ENCODE results near the gene DACT3.
"Not testable (repeated sequence)": the region's sequence is repeated elsewhere in the genome, so short reads cannot be mapped to it uniquely, and the experiment has no call there.

DACT3 gene

DNA sequence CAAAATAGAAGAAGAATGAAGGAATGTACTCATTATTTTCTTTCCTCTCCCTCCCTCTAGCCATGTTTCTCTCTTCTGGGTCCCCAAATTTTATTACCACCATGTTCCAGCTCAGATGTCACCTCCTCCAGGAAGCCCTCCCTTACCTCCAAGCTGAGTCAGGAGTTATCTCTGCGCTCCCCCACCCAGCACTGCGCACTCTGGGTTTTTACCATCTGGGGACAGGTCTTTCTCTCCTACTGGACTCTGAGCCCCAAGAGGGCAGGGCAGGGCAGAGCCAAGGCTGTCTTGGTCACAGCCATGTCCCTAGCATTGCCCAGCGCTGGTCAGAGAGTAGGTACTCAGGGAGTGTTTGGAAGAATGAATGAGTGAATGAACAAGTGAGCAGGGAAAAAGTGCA is 27.9 kb downstream of the DACT3 start:
- DNase-seq: no peak

- DNase-seq: no peak
Measured at GRCh38 chr19:46631481-46631880, 29.5 kb downstream of the DACT3 start.

- DNase-seq: no peak
Measured at GRCh38 chr19:46630586-46631205, 30.3 kb downstream of the DACT3 start.

GRCh38 chr19:46629546-46630025 is 31.4 kb downstream of the DACT3 start:
- DNase-seq: no peak

GRCh38 chr19:46628970-46629369 is 32.0 kb downstream of the DACT3 start:
- DNase-seq: not testable (repeated sequence)

DNA sequence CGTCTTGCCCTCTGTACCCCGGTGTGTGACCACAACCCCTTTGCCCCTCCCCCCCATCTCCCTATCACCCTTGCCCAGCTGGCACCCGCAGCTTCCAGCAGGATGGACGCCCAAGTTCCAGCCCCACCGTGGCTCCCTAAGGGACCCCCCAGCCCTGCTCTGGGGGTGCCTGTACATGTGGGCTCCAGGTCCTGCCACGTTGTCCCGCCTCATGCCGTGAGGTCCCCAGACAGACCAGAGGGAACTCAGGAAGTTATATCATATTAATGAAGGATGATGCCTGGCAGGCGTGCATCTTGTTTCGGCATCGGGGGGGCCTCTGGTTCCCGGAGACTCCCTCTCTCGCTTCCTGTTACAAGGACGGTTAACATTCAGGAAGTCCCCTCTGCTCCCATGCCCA is 34.5 kb downstream of the DACT3 start:
- DNase-seq: no peak

DNA sequence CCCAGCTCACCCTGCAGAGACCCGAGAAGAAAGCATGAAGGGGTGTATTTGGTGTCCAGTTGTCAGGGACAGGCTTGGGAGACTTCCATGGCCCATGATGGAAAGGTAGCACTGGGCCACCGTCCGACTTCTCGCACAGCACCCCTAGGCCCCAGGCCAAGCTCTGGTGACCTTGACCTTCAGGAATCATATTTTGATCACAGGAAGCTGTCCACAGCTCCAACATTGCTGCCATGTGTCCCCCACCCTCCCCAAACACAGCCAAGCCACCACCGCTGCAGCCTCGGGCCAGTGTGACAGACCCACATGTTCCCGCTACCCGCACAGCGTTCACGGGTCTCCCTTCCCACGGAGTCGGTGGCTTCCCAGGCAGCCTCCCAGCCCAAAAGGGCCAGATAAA is 35.3 kb downstream of the DACT3 start:
- DNase-seq: no peak

DNA sequence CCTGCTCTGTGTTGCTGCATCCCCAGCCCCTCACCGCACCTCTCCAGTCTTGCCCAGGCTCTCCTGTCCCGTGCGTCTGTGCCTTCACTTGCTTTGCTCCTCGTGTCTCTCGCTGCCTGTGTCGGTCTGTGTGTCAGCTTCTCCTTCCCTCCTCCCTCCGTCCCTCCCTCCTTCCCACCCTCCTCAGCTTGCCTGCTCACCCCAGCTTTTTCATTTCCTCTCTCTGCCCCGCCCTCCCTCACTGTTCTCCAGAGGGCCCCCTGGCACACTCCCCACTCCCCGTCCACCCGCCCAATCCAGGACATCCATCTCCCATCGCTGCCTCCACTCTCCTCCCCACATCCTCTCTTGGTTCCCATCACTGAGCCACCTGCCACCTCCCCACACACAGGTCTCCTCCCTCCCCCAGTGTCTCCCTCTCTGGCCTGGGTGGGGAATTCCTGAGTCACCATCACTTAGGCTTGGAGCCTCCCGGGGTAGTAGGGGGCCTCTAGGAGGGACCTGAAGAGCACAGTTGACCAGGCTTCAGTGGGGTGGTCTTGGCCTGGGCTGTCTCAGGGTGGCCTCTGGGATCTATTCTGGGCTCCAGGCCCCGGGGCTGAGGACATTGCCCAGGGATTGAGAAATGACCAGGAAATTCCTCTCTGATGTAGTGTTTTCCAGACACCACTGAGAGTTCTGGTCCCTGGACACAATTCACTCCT is 35.9 kb downstream of the DACT3 start, which contains the start of gene PTGIR:
TSS of gene PTGIR (minus strand) at position 132 of the 704 bp plus-strand sequence. CDS start 864 bp downstream, outside the sequence.
- no peak for DNase-seq

- no peak for DNase-seq
Measured at GRCh38 chr19:46623915-46624502, 37.0 kb downstream of the DACT3 start.

DNA sequence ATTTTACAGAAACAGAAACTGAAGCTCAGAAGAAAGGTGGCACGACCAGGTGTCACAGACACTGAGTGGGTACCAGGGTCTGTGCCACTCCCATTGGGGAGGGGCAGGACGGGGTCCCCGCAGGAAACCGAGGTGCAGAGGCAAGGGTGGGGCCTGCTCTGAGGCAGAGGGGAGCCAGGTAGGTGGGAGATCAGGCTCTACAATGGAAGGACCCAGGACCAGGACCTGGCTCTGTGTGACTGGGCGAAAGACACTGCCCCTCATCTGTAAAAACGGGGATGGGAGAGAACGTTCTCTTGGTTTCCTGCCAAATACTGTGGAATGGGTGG is 38.9 kb downstream of the DACT3 start:
- DNase-seq: no peak

- DNase-seq: no peak
Measured at GRCh38 chr19:46621191-46622117, 39.5 kb downstream of the DACT3 start.

DNA sequence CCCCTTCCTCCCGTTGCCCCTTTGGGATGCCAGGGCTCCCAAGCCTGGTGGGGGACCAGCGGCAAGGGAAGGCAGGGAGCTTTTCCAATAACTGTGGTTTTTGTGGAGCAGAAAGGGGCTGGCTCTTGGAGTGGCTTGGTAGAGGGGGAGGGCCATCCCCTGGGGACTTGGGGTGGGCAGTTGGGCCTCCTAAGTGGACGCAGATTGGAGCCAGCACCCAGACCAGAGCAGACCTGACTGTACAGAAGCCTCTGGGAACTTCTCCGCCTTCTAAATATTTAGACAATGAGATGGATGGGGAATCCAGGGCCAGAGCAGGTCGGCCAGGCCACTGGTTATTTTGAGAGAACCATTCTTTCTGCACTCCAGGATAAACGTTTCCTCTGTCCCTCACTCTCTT is 40.3 kb downstream of the DACT3 start:
- DNase-seq: no peak

DNA sequence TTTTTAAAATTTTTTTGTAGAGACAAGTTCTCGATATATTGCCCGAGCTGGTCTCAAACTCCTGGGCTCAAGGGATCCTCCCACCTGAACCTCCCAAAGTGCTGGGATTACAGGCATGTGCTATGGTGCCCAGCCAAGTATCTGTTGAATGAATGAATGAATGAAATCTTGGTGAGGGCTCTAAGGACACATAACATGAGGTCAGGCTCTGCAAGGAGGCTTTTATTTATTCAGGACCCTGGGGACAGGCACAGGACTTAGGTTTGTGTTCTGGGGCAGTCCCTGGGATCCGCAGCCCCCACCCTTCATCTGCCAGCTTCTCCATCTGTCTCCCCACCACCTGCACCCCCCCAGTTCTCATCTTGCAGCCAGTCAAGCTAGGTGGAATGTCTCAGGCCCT is 40.7 kb downstream of the DACT3 start:
- DNase-seq: no peak

DNA sequence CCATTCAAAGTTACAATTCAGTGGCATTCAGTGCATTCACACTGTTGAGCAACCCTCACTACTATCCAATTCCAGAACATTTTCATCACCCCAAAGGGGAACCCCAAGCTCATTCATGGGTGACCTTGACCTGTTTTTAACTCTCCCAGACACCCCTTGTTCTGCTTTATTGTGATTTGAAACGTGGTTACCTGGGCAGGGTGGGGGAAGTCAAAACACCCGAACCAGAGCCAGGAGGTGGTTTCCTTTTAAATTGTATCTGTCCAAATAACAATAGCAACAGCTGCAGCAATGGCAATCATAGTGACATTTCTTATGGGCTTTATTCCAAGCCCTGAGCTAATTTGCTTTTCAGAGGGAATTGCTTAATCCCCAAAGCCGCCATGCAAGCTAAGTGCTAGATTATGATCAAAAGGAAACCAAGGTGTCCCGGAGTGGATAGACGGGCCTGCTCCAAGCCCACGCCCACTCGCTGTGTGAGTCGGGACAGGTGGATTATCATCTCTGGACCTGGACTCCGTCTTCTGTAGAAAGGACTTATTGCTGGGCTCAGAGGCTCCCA is 42.2 kb downstream of the DACT3 start:
- DNase-seq: no peak

DNA sequence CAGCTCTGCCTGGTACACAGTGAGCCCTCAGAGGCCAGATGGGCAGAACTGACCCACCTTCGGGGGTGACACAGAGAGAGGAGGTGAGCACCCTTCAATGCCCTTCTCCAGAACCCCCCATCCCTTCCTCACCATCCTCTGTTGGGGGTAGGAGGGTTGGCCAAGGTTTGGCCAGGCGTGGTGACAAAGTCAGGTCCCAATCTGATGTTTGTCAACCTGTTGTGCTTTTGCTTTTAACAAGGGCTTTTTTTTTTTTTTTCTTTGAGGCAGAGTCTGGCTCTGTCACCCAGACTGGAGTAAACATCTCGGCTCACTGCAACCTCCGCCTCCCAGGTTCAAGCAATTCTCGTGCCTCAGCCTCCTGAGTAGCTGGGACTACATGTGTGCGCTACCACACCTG is 43.4 kb downstream of the DACT3 start:
- DNase-seq: no peak

GRCh38 chr19:46616631-46617322 is 44.2 kb downstream of the DACT3 start:
- peak; percentile 27 for DNase-seq

- no peak for DNase-seq
Measured at GRCh38 chr19:46615966-46616365, 45.0 kb downstream of the DACT3 start.

DNA sequence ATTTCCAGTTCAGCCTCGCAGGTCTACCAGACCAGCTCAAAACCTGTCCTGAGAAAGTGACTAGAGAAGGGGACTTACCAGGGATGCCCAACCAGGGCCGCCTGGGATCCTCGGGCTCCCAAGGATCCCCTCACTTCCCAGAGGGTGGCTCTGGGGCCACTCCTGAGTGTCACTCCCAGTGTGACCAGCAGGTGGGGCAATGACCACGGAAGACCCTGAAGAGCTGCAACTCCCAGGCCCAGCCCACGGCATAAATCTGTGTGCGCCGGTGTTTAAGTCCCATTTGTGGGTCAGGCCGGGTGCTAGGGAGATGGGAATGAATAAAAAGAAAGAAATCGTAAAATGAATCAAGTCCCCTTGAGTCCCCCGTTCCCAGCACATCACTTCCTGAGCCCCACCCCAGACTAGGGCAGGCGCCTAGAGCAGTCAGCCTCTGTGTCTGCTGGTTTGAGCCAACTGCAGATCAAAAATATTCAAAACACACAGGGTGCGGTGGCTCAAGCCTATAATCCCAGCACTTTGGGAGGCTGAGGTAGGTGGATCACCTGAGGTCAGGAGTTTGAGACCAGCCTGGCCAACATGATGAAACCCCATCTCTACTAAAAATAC is 46.8 kb downstream of the DACT3 start:
- peak; percentile 73 for DNase-seq

DNA sequence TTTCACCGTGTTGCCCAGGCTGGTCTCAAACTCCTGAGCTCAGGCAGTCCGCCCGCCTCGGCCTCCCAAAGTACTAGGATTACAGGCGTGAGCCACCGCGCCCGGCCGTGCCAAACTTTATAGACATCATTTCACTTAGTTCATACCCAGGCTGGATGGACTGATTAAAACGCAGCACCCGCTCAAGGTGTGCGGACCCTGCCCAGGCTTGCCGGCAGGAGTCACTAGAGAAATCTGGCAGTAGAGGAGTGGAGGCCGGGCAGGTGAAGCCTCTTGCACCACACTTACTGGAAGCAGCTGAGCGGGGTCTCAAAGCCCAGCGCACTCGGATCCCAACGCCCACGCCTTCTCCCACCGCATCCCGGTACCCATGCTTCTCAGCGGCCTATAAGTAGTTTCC is 47.5 kb downstream of the DACT3 start:
- DNase-seq: no peak

- DNase-seq: no peak
Measured at GRCh38 chr19:46611776-46612175, 49.2 kb downstream of the DACT3 start.

DNA sequence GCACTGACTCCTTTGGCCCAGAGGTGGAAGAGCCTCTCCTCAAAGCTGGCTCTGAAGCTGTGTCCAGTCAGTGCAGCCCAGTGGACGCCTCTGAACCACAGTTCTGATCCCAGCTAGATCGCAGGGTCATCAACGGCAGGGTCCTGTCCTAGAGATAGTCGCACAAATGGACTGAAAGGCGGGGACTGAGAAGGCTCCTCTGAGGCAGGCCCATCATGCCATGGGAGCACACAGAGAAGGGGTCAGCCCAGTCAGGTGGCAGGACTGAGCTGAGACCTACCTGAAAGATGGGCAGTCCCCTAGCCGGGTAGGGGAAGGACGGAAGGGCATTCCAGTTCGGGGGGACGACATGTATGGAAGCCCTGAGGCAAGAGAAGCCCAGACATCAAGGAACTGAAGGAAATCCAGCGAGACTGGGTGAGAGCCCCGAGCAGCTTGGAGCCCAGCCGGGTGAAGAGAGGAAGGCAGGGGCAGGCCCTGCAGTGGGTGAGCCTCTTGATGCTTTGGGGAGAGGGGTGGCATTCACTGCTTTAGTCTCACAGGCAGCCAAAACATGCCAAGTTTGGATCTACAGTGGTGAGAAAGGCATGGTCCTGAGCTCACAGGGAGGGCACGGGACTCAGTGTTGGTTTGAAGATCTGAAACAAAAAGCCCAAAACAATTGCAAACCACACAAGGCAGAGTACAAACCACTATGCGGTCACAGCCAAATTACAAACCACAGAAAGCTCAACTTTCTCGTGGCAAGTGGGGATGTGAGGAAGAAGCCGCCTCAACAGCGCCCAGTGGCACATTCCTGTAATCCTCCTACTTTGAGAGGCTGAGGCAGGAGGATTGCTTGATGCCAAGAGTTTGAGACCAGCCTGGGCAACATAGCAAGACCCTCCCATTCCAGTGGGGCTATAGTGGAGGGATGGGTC is 49.9 kb downstream of the DACT3 start:
- no peak for DNase-seq
